SK-N-SH (cell line): Measurements from ENCODE around the gene GALNTL6.
"Not testable (repeated sequence)": the region's sequence is repeated elsewhere in the genome, so short reads cannot be mapped to it uniquely, and the experiment has no call there.

Experiments used
- CHD2 ChIP-seq: fragments of 150-350 bp; IDR thresholded peaks from 2 replicates; pipeline ENCODE4 v1.6.1; 2018; ENCODE audit warnings: low read length; ENCODE audit not compliant: partially characterized antibody
- GABPA ChIP-seq: IDR thresholded peaks from 2 replicates; pipeline ENCODE4 v1.4.0; 2012; ENCODE audit warnings: low read depth, mild to moderate bottlenecking
- MXI1 ChIP-seq: IDR thresholded peaks from 2 replicates; pipeline ENCODE4 v1.6.1; 2012; ENCODE audit warnings: mild to moderate bottlenecking, low read depth, low read length, improper control_type of control experiment
- NFIC ChIP-seq: IDR thresholded peaks from 2 replicates; pipeline ENCODE4 v1.4.0; 2012; ENCODE audit warnings: borderline replicate concordance
- POLR2AphosphoS5 ChIP-seq: IDR thresholded peaks from 2 replicates; pipeline ENCODE4 v1.6.1; 2012; ENCODE audit warnings: low read depth, low read length
- RAD21 ChIP-seq: IDR thresholded peaks from 2 replicates; pipeline ENCODE4 v1.6.1; 2012; ENCODE audit warnings: mild to moderate bottlenecking, low read length
- RCOR1 ChIP-seq: fragments of 150-350 bp; IDR thresholded peaks from 2 replicates; pipeline ENCODE4 v1.6.1; 2017; ENCODE audit warnings: antibody characterized with exemption, low read length
- TEAD4 ChIP-seq: IDR thresholded peaks from 2 replicates; pipeline ENCODE4 v1.4.0; 2012; ENCODE audit warnings: mild to moderate bottlenecking, borderline replicate concordance; ENCODE audit not compliant: insufficient read depth
- ZBTB33 ChIP-seq: IDR thresholded peaks from 2 replicates; pipeline ENCODE4 v1.4.0; 2012; ENCODE audit warnings: low read depth, borderline replicate concordance
- TF ChIP-seq, protein P1 (sequence below): fragments of 200-600 bp; sonication (generic); IDR thresholded peaks from 2 replicates; pipeline ENCODE4 v1.6.1; 2017; ENCODE audit warnings: antibody characterized with exemption, mild to moderate bottlenecking, moderate library complexity
- TF ChIP-seq, protein P2 (sequence below): IDR thresholded peaks from 2 replicates; pipeline ENCODE4 v1.4.0; 2012; ENCODE audit warnings: low read depth, borderline replicate concordance

DNA sequence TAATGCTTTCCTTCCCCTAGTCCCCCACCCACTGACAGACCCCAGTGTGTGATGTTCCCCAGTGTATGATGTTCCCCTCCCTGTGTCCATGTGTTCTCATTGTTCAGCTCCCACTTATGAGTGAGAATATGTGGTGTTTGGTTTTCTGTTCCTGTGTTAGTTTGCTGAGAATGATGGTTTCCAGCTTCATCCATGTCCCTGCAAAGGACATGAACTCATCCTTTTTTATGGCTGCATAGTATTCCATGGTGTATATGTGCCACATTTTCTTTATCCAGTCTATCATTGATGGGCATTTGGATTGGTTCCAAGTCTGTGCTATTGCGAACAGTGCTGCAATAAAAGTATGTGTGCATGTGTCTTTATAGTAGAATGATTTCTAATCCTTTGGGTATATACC lies 1228.9 kb downstream of the GALNTL6 start:
- not testable (repeated sequence) for TF ChIP-seq CHD2, POLR2AphosphoS5, MXI1, ZBTB33, NFIC, TEAD4, RCOR1, GABPA, RAD21
- TF ChIP-seq, protein P1, sequence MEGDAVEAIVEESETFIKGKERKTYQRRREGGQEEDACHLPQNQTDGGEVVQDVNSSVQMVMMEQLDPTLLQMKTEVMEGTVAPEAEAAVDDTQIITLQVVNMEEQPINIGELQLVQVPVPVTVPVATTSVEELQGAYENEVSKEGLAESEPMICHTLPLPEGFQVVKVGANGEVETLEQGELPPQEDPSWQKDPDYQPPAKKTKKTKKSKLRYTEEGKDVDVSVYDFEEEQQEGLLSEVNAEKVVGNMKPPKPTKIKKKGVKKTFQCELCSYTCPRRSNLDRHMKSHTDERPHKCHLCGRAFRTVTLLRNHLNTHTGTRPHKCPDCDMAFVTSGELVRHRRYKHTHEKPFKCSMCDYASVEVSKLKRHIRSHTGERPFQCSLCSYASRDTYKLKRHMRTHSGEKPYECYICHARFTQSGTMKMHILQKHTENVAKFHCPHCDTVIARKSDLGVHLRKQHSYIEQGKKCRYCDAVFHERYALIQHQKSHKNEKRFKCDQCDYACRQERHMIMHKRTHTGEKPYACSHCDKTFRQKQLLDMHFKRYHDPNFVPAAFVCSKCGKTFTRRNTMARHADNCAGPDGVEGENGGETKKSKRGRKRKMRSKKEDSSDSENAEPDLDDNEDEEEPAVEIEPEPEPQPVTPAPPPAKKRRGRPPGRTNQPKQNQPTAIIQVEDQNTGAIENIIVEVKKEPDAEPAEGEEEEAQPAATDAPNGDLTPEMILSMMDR = not testable (repeated sequence)
- TF ChIP-seq, protein P2, sequence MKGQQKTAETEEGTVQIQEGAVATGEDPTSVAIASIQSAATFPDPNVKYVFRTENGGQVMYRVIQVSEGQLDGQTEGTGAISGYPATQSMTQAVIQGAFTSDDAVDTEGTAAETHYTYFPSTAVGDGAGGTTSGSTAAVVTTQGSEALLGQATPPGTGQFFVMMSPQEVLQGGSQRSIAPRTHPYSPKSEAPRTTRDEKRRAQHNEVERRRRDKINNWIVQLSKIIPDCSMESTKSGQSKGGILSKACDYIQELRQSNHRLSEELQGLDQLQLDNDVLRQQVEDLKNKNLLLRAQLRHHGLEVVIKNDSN = not testable (repeated sequence)
